Osteocyte (in vitro differentiated cells): ENCODE data around the gene ANO3. TPM values are rescaled to one million over a fixed set of nuclear protein-coding genes. Genes with fewer than 3 reads are reported as not detected.

Experiments
- DNase-seq: peaks from one replicate; pipeline ENCODE4 v3.0.0; 2021; ENCODE audit warnings: mixed read lengths; ENCODE audit not compliant: unreplicated experiment; ENCODE audit errors: extremely low spot score
- H3K27ac Mint-ChIP-seq: one replicate; pipeline ENCODE4 v1.8.0; 2021; ENCODE audit warnings: mild to moderate bottlenecking, mixed read lengths; ENCODE audit not compliant: unreplicated experiment
- H3K27me3 Mint-ChIP-seq: one replicate; pipeline ENCODE4 v1.8.0; 2021; ENCODE audit warnings: mixed read lengths; ENCODE audit not compliant: unreplicated experiment
- H3K36me3 Mint-ChIP-seq: one replicate; pipeline ENCODE4 v1.8.0; 2021; ENCODE audit warnings: mixed read lengths; ENCODE audit not compliant: unreplicated experiment
- H3K4me1 Mint-ChIP-seq: one replicate; pipeline ENCODE4 v1.8.0; 2021; ENCODE audit warnings: mixed read lengths; ENCODE audit not compliant: unreplicated experiment
- H3K4me3 Mint-ChIP-seq: one replicate; pipeline ENCODE4 v1.8.0; 2021; ENCODE audit warnings: mild to moderate bottlenecking, moderate library complexity, mixed read lengths; ENCODE audit not compliant: unreplicated experiment
- H3K9me3 Mint-ChIP-seq: one replicate; pipeline ENCODE4 v1.8.0; 2021; ENCODE audit warnings: mixed read lengths; ENCODE audit not compliant: unreplicated experiment
- CTCF ChIP-seq: fragments of 200-600 bp; sonication (generic); IDR thresholded peaks from 2 replicates; pipeline ENCODE4 v1.5.0; 2021; ENCODE audit warnings: antibody characterized with exemption, mild to moderate bottlenecking, moderate library complexity
- total RNA-seq: library from RNA; stranded (reverse); gene quantifications from 2 replicates; pipeline ENCODE4 v1.2.1, GENCODE V29; 2021

Gene ANO3
- total RNA-seq, 1 donor from 2014 or later: not detected

DNA sequence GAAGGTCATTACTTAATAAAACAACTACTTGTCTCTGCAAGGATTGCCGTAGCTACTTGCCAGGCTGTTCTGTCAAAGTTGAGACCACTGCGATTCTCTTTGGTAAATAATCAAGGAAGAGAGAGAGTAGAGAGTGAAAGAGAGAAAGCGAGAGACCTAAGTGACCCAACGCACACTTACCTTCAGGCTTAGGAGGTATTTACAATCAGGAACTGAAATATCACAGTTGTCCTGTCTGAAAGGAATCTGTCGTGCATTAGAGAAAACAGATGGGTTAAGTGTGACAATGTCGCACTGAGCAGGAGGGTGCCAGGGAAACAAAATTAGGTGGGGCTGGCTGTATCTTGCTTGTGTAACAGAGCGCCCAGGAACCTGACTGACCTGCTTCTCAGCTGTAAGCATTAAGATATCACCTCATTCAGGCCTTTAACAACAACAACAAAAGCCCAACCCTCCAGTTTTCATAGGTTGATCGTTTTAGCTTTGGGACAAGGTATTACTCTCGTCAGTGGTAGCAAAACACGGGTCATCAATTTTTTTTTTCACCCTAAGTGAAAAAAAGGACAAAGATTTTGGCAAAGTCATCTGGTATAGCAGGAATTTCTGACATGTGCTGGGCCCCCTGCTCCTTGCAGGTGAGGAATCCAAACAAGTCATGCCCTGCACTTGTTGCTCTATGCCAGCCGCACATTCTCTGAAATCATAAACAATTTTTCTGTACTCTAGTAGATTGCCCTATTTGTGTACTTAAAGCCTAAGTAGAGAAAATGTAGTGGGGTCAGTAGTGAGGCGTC, 240.1 kb downstream of the ANO3 start, which contains the start of gene MUC15:
MUC15 (minus strand) TSS at position 403 of the 794 bp plus-strand sequence. CDS start 5,169 bp downstream, outside the sequence.
- H3K36me3 Mint-ChIP-seq: no peaks in the 10 kb centered on the region
- H3K27me3 Mint-ChIP-seq: peaks cover 39% of the 10 kb centered on the region
- H3K27ac Mint-ChIP-seq: no peak within 1 kb of the TSS
- H3K4me1 Mint-ChIP-seq: peaks cover 4% of the 10 kb centered on the region
- no peaks in the 10 kb centered on the region for H3K9me3 Mint-ChIP-seq
- TF ChIP-seq CTCF: no peak
- no peak within 1 kb of the TSS for H3K4me3 Mint-ChIP-seq
- DNase-seq: no peak

DNA sequence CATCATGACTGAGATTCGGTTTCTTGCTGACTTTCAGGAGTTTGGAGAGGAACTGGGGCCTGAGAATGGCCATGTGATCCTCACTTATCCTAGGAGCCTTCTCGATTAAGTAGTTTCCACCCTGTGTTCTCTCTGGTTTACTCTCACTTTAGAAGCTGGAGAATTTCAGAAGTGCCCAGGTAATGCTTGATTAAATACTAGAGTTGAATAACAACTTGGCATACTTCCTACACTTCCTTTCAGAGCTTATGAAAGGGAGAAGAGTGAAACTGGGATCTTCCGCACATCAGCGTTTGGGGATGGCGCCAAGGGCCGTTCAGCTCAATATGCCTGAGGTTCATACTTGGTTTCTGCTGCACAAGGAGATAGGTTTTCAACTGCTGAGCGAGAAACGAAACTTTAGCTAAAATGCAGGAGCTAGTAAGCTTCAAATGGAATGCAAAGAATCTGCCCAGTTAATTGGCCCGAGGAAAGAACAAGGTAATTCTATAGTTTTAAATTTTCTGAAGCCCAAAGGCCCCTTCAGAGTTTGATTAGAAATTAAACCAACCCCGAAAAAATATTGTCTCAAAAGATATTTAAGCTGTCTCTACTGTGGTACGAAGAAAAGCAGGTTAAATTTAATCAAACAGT, 241.0 kb downstream of the ANO3 start:
- H3K36me3 Mint-ChIP-seq: no peaks in the 10 kb centered on the region
- no peak overlapping the region for H3K4me3 Mint-ChIP-seq
- peaks cover 4% of the 10 kb centered on the region for H3K4me1 Mint-ChIP-seq
- H3K27ac Mint-ChIP-seq: no peak overlapping the region
- no peak for TF ChIP-seq CTCF
- no peaks in the 10 kb centered on the region for H3K9me3 Mint-ChIP-seq
- no peak for DNase-seq
- H3K27me3 Mint-ChIP-seq: peaks cover 34% of the 10 kb centered on the region

DNA sequence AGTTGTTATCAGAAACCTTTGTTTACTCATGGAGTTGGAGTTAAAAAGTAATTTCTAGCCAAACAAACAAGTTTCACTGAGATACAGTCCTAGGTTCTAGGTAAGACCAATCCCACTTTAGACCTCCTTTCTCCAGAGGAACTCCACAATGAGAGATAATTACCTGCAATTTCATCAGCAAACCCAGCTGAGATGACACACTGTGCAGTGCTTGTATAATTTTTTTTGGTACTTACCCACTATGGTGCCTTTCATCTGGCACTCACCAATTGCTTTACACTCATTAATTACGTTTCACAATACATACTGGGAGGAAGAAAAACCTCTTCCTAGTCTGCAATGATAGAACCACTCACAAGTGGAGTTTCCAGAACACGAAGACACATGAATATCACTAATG, 242.0 kb downstream of the ANO3 start:
- no peak for TF ChIP-seq CTCF
- H3K27ac Mint-ChIP-seq: no peak overlapping the region
- no peak for DNase-seq
- H3K4me1 Mint-ChIP-seq: peaks cover 4% of the 10 kb centered on the region
- H3K27me3 Mint-ChIP-seq: peaks cover 24% of the 10 kb centered on the region
- no peaks in the 10 kb centered on the region for H3K36me3 Mint-ChIP-seq
- no peaks in the 10 kb centered on the region for H3K9me3 Mint-ChIP-seq
- H3K4me3 Mint-ChIP-seq: no peak overlapping the region

DNA sequence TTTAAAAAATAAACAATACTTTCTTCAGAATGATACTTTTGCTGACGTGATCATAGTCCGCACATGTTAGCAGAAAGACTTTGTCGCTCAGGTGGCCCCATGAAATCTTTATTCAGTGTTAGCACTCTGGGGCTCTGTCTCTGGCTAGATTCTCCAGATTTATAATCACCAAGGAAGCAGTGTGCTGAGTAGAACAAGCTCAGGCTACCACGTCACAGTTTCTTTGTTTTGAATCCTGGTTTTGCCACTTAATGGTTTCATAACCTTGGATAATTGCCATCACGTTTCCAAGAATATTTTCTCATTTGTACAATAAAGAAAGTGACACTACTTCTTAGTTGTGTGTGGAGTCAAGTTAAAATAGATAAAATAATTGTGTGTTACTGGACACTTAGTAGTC, 244.0 kb downstream of the ANO3 start:
- no peak for TF ChIP-seq CTCF
- no peaks in the 10 kb centered on the region for H3K36me3 Mint-ChIP-seq
- peaks cover 8% of the 10 kb centered on the region for H3K27me3 Mint-ChIP-seq
- no peak for DNase-seq
- no peaks in the 10 kb centered on the region for H3K9me3 Mint-ChIP-seq
- peaks cover 20% of the 10 kb centered on the region for H3K4me1 Mint-ChIP-seq
- no peak overlapping the region for H3K4me3 Mint-ChIP-seq
- H3K27ac Mint-ChIP-seq: no peak overlapping the region

- no peaks in the 10 kb centered on the region for H3K36me3 Mint-ChIP-seq
- H3K9me3 Mint-ChIP-seq: no peaks in the 10 kb centered on the region
- no peak for TF ChIP-seq CTCF
- H3K4me1 Mint-ChIP-seq: peaks cover 21% of the 10 kb centered on the region
- H3K27ac Mint-ChIP-seq: no peak overlapping the region
- H3K4me3 Mint-ChIP-seq: no peak overlapping the region
- no peaks in the 10 kb centered on the region for H3K27me3 Mint-ChIP-seq
- DNase-seq: no peak
Measured at GRCh38 chr11:26578998-26579661, 247.2 kb downstream of the ANO3 start.
